Esophagus muscularis mucosa (tissue), 3 donors: ENCODE results near the gene KCND3.

Experiments used
- POLR2A ChIP-seq: fragments of 450-650 bp; IDR thresholded peaks from one replicate; pipeline ENCODE4 v1.6.1; 2017; ENCODE audit warnings: antibody characterized with exemption, moderate library complexity, mild to moderate bottlenecking, low read depth
- POLR2AphosphoS5 ChIP-seq, 2 donors: sonication (generic); formaldehyde crosslinking; IDR thresholded peaks; one replicate each; pipeline ENCODE4 v1.6.1; 2017; ENCODE audit warnings: antibody characterized with exemption in 2 of 2
- TF ChIP-seq, protein P1 (sequence below), 3 experiments: fragments of 200-600 bp in 2 of 3; fragments of 450-650 bp in 1 of 3; sonication (generic) in 2 of 3; IDR thresholded peaks; one replicate each; pipeline ENCODE4 v1.5.1; 2017 to 2019; ENCODE audit warnings: antibody characterized with exemption in 3 of 3, mild to moderate bottlenecking in 2 of 3, moderate library complexity in 1 of 3

DNA sequence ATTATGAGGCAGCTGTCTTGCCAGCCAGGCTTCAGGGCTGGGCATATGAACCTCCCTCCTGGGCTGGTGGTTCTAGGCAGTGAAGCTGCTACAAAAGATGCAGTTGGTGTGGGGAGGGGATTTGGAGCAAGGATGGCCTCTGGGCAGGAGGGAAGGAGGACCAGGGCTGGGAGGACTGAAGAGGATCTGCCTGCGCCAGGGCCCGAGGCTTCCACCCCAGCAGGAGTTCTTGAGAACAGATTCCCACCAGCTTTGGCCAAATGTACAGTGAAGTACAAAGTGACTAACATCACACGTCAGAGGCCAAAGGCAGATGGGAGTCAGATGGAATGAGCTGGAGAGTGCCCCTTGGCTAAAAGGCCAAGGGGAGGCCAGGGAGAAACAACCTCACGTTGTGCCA, 171.4 kb downstream of the KCND3 start:
- TF ChIP-seq POLR2A (no peak), POLR2AphosphoS5 (IDR thresholded peaks at IDR 0.05) (no peak)
- TF ChIP-seq, protein P1, sequence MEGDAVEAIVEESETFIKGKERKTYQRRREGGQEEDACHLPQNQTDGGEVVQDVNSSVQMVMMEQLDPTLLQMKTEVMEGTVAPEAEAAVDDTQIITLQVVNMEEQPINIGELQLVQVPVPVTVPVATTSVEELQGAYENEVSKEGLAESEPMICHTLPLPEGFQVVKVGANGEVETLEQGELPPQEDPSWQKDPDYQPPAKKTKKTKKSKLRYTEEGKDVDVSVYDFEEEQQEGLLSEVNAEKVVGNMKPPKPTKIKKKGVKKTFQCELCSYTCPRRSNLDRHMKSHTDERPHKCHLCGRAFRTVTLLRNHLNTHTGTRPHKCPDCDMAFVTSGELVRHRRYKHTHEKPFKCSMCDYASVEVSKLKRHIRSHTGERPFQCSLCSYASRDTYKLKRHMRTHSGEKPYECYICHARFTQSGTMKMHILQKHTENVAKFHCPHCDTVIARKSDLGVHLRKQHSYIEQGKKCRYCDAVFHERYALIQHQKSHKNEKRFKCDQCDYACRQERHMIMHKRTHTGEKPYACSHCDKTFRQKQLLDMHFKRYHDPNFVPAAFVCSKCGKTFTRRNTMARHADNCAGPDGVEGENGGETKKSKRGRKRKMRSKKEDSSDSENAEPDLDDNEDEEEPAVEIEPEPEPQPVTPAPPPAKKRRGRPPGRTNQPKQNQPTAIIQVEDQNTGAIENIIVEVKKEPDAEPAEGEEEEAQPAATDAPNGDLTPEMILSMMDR (IDR thresholded peaks at IDR 0.05): no peak
